ACC112 (cell line): Measurements from ENCODE around the gene DCAF16.

ENCODE experiments used
- H2AFZ ChIP-seq: fragments of 200-600 bp; sonication (generic); one replicate; pipeline ENCODE4 v1.6.0; 2017; ENCODE audit warnings: antibody characterized with exemption, low read length; ENCODE audit not compliant: unreplicated experiment
- H3K27ac ChIP-seq: fragments of 200-600 bp; sonication (generic); 2 replicates; pipeline ENCODE4 v1.5.1; 2014; ENCODE audit warnings: low read depth, mild to moderate bottlenecking, antibody characterized with exemption, low read length, moderate library complexity
- H3K27me3 ChIP-seq: fragments of 200-600 bp; sonication (generic); 2 replicates; pipeline ENCODE4 v1.6.1; 2014; ENCODE audit warnings: mild to moderate bottlenecking, antibody characterized with exemption, low read length, moderate library complexity, mixed read lengths; ENCODE audit not compliant: insufficient read depth
- H3K36me3 ChIP-seq: fragments of 200-600 bp; sonication (generic); 2 replicates; pipeline ENCODE4 v1.6.1; 2016; ENCODE audit warnings: mild to moderate bottlenecking, antibody characterized with exemption, low read length, moderate library complexity, mixed read lengths; ENCODE audit not compliant: insufficient read depth
- H3K4me1 ChIP-seq: fragments of 200-600 bp; sonication (generic); one replicate; pipeline ENCODE4 v1.6.1; 2016; ENCODE audit warnings: low read length, mixed read lengths; ENCODE audit not compliant: insufficient read depth, unreplicated experiment, control insufficient read depth
- H3K4me3 ChIP-seq: fragments of 200-600 bp; sonication (generic); 2 replicates; pipeline ENCODE4 v1.5.1; 2014; ENCODE audit warnings: mild to moderate bottlenecking, low read depth, low read length
- H3K79me2 ChIP-seq: fragments of 200-600 bp; sonication (generic); one replicate; pipeline ENCODE4 v1.6.0; 2016; ENCODE audit warnings: low read length; ENCODE audit not compliant: control insufficient read depth, unreplicated experiment, insufficient read depth

DCAF16 gene

DNA sequence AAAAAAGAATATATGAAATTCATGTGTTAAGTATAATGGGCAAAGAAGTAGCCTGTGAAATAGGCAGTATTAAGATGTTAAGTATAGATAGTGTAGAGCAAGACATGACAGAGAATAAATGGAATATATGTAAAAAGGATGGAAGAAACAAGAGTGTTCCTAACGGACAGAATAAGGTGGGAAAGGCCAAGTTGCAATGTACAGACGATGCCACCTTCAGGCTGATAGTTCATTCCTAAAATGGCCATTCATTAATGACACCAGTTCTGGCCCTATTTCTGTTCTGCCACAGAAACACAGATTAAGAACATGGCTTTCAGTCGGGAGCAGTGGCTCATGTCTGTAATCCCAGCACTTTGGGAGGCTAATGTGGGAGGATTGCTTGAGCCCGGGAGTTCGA is 24.7 kb downstream of the DCAF16 start:
- Histone ChIP-seq H3K36me3 (no peaks in the 10 kb centered on the region; the same call in 1 of the 2 replicates), H3K4me3 (no peak overlapping the region), H3K4me1 (peaks cover 13% of the 10 kb centered on the region), H2AFZ (no peak overlapping the region), H3K79me2 (no peaks in the 10 kb centered on the region), H3K27ac (no peak overlapping the region), H3K27me3 (peaks cover 18% of the 10 kb centered on the region)

DNA sequence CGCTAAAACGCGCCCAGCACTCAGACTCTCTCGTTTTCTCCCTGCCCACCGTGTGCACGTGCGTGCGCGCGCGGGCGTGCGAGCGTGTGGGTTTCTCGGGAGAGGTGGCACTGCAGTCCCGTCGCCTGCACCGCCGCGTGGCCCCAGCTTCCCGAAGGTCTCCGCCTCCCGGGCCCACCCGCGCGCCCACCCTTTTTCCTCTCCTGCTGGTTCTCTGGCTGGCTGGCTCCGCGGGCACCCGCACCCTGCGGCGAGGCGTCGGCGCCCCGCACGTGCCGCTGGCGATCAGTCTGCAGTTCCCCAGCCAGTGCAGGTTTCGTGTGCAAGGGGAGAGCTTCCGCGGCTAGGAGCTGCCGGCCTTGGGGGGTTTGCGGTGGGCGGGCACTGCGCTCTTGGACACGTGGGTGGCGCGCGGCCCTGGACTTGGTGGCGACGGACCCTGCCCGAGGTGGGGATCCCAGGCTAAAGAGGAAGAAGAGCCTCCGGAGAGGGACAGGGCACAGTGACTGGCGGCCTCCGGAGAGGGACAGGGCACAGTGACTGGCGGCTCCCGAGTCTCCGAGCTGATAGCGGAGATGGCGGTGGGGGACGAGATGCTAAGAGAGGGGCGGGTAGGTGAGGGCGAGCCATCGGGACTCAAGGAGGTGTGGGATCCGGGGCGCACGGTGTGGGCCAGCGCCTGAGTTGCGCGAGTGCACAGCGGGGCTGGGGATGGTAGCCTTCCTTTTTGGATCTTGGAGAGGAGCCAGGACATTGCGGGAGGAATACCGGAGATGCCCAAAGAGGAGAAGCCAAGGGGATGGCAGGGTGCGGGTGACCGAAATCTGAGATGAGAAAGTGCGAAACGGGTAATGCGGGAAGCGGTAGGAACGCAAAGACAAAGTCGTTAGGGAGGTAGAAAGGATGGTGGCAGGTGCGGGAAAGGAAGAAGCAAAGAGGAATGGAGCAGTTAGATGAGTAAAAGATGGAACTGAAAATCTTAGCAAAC is 29.0 kb downstream of the DCAF16 start, which contains the start of gene FAM184B:
Gene FAM184B, minus strand, starts transcription at position 322 of the 988 bp plus-strand sequence. CDS start 322 bp downstream, outside the sequence.
- no peaks in the 10 kb centered on the region for H3K36me3 ChIP-seq
- no peaks in the 10 kb centered on the region for H3K79me2 ChIP-seq
- H3K4me1 ChIP-seq = peaks cover 6% of the 10 kb centered on the region
- H2AFZ ChIP-seq = peak within 1 kb of the TSS; percentile 84
- H3K27ac ChIP-seq = no peak within 1 kb of the TSS
- H3K4me3 ChIP-seq = peak within 1 kb of the TSS; percentile 76
- H3K27me3 ChIP-seq = peaks cover 58% of the 10 kb centered on the region

DNA sequence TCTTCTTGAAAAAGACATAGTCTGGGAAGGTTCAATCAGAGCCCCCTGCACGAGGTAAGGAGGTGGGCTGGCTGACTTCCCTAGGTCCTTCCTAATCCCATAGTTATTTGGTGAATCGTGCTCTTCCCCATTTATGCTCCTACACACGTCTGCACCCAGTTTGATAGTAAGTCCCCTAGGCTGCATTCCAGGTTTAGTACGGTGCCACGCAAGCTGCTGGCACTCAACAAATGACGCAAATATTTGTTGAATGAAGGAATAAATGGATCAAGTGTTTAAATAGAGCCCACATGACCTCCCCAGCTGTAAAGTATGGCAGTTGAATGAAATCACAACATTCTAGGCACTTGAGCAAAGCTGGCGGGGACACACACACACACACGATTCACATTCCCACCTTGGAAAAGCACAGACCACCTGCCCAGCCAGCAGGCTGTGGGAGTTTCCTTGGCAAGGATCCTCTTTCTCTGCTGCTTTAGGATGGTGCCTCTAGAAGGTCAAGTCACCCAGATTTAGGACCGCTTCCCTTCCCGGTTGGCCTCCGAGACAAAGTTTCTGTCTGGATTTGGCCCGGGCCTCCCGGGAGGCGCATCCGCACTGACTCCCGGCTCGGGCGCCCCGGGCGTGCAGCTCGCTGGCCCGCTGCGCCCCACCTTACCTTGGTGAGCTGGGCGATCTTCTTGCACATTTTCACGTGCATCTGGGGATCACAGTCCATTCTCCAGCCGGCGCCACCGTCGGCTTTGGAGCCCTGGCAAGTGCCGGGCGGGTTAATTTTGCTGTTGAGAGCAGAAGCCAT is 29.9 kb downstream of the DCAF16 start:
- H3K27ac ChIP-seq = no peak overlapping the region
- no peaks in the 10 kb centered on the region for H3K79me2 ChIP-seq
- peak overlapping the region; percentile 76 for H3K4me3 ChIP-seq
- H2AFZ ChIP-seq = peak overlapping the region; percentile 84
- peaks cover 5% of the 10 kb centered on the region for H3K4me1 ChIP-seq
- no peaks in the 10 kb centered on the region for H3K36me3 ChIP-seq
- peaks cover 64% of the 10 kb centered on the region for H3K27me3 ChIP-seq

DNA sequence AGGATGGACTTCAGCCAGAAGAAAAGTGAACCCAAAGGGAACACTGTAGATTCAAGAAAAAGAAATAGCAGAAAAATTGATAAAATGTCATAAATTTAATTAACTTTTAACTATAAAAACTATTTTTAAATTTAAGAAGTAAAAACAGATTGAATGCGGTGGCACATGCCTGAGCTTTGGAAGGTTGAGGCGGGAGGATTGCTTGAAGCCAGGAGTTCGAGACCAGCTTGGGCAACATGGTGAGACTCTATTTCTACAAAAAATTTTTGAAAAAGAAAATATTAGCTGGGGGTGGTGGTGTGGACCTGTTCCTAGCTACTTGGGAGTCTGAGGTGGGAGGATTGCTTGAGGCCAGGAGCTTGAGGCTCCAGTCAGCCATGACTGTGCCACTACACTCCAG is 32.1 kb downstream of the DCAF16 start:
- Histone ChIP-seq H2AFZ (no peak overlapping the region), H3K4me3 (no peak overlapping the region), H3K27me3 (peaks cover 67% of the 10 kb centered on the region), H3K36me3 (no peaks in the 10 kb centered on the region), H3K79me2 (no peaks in the 10 kb centered on the region), H3K27ac (no peak overlapping the region), H3K4me1 (peaks cover 5% of the 10 kb centered on the region)

- no peak overlapping the region for H2AFZ ChIP-seq
- peaks cover 28% of the 10 kb centered on the region for H3K27me3 ChIP-seq
- no peaks in the 10 kb centered on the region for H3K79me2 ChIP-seq
- H3K36me3 ChIP-seq = no peaks in the 10 kb centered on the region
- no peaks in the 10 kb centered on the region for H3K4me1 ChIP-seq
- H3K27ac ChIP-seq = no peak overlapping the region
- no peak overlapping the region for H3K4me3 ChIP-seq
These were observed 37.3 kb downstream of the DCAF16 start for GRCh38 chr4:17773135-17773698.

GRCh38 chr4:17771284-17771908 is 39.2 kb downstream of the DCAF16 start:
- no peak overlapping the region for H3K4me3 ChIP-seq
- H3K36me3 ChIP-seq = no peaks in the 10 kb centered on the region
- H3K4me1 ChIP-seq = no peaks in the 10 kb centered on the region
- no peak overlapping the region for H3K27ac ChIP-seq
- H3K27me3 ChIP-seq = peaks cover 11% of the 10 kb centered on the region; the same call in 1 of the 2 replicates
- H2AFZ ChIP-seq = no peak overlapping the region
- H3K79me2 ChIP-seq = no peaks in the 10 kb centered on the region

DNA sequence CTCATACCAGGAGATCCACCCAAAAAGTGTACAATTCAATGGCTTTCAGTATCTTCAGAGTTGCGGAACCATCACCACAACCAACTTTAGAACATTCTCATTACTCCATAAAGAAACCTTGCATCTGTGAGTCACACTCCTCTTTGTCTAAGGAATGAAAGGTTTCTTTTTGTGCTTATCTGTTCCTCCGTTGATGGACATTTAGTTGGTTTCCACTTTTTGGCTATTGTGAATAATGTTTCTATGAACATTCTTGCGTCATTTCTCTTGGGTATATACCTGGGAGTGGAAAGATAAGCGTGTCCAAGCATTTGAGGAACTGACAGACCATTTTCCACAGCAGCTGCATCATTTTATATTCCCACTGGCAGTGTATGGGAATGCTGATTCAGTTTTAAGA is 39.7 kb downstream of the DCAF16 start:
- H2AFZ ChIP-seq = no peak overlapping the region
- no peaks in the 10 kb centered on the region for H3K79me2 ChIP-seq
- no peaks in the 10 kb centered on the region for H3K4me1 ChIP-seq
- H3K36me3 ChIP-seq = no peaks in the 10 kb centered on the region
- H3K27ac ChIP-seq = no peak overlapping the region
- H3K4me3 ChIP-seq = no peak overlapping the region
- peaks cover 7% of the 10 kb centered on the region; the same call in 1 of the 2 replicates for H3K27me3 ChIP-seq

GRCh38 chr4:17769406-17770174 is 41.0 kb downstream of the DCAF16 start:
- Histone ChIP-seq H3K4me3 (no peak overlapping the region), H3K4me1 (no peaks in the 10 kb centered on the region), H3K79me2 (no peaks in the 10 kb centered on the region), H3K27me3 (peaks cover 6% of the 10 kb centered on the region; the same call in 1 of the 2 replicates), H3K36me3 (no peaks in the 10 kb centered on the region), H2AFZ (no peak overlapping the region), H3K27ac (no peak overlapping the region)

GRCh38 chr4:17766826-17767458 is 43.6 kb downstream of the DCAF16 start:
- Histone ChIP-seq H3K79me2 (no peaks in the 10 kb centered on the region), H3K36me3 (no peaks in the 10 kb centered on the region), H2AFZ (no peak overlapping the region), H3K27ac (no peak overlapping the region), H3K4me3 (no peak overlapping the region), H3K4me1 (no peaks in the 10 kb centered on the region), H3K27me3 (peaks cover 4% of the 10 kb centered on the region; the same call in 1 of the 2 replicates)
